GM18511 (cell line): ENCODE measurements around the gene CTNS.

Source experiments
- ATAC-seq: cut with Tn5 transposase; IDR thresholded peaks from one replicate; pipeline ENCODE4 v1.9.1; 2021; ENCODE audit warnings: mild to moderate bottlenecking, moderate library complexity; ENCODE audit not compliant: unreplicated experiment

CTNS gene

DNA sequence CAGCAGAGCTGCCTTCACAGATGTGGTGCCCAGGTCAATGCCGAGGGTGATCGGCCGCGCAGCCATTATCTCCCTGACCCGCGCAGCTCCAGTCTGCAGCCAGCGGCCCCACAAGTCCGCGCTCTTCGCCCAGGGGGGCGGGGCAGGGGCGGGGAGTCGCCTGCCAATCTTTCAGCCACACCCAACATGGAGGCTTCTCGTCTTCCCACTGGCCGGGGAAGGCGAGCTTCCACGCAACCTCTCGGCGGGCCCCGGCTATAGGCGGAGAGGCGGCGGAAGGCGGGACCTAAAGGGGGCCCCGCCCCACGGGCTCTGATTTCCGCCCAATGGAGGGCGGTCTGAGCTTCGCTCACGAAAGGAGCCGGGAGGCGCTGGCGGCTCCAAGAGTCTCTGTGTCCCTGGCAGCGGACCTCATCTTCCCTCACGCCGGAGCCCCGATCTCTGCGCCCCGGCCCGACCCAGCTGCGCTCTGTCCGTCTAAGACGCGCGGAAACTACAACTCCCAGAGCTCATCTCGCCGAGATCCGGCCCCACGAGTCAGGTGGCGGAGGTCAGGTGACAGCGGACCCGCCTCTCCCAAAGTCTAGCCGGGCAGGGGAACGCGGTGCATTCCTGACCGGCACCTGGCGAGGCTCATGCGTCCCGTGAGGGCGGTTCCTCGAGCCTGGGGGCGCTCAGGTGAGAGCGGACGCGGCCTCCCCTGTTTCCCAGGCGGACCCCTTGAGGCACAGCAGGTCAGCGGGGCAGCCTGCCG, at the start of gene CTNS, which contains the start of gene SHPK:
TSS of gene CTNS (plus strand) at position 607 of the 754 bp plus-strand sequence. CDS start 3,447 bp downstream, outside the sequence.
TSS of gene SHPK (minus strand) at position 97 of the 754 bp plus-strand sequence. CDS start at position 66, 31 bp downstream.
- peak; percentile 96 for ATAC-seq

DNA sequence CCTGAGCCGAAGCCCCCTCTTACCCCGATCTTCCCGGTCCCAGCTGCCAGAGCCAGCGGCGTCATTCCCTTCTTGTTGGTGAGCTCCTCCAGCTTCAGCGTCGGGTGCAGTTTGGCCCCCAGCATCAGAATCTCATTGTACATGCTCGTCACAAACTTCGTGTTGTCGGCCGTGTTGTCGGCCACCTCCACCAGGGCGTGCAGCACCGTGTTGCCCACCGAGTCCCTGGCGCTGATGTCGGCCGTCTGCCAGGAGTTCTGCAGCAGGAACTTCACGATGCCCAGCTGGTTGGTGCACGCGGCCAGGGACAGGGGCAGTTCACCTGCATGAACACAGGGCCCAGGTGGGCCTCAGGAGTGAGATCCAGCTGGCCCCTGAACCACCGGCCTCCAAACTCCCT, 46.8 kb upstream of the CTNS start:
- no peak for ATAC-seq

DNA sequence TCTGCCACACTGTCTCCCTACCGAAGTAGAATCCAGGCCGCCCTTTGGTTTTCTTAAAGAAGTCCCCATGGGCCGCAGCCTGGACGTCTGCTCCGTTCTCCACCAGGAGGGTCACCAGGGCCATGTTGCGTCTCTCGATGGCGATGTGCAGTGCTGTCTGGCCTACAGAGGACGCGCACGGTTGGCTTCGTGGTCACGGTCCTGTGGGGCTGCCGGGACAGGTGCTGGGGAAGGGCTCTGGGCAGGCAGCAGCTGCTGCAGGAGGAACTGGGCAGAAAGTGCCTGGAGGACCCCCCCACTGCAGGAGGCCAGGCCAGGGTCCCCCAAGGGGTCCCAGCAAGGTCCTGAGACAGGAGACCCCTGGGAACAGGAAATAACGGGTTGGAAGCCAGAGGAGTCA, 46.3 kb upstream of the CTNS start:
- no peak for ATAC-seq

DNA sequence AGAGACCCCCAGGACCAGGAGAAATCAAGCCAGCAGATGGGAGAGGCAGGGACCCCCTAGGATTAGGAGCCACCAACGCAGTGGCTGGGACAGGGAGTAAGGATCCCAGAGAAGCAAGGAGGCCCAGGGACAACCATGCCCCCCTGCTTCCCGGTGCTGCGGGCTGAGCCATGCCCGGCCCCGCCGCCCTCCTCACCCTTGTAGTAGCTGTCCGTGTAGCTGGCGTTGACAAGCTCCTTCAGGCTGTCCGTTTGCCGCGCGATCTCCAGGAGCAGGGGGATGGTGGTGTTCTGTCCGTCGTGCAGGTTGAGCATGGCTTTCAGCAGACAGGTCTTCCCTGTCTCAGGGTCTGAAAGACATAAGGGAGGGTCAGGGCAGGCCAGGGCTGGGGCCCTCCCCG, 45.8 kb upstream of the CTNS start:
- ATAC-seq = no peak

DNA sequence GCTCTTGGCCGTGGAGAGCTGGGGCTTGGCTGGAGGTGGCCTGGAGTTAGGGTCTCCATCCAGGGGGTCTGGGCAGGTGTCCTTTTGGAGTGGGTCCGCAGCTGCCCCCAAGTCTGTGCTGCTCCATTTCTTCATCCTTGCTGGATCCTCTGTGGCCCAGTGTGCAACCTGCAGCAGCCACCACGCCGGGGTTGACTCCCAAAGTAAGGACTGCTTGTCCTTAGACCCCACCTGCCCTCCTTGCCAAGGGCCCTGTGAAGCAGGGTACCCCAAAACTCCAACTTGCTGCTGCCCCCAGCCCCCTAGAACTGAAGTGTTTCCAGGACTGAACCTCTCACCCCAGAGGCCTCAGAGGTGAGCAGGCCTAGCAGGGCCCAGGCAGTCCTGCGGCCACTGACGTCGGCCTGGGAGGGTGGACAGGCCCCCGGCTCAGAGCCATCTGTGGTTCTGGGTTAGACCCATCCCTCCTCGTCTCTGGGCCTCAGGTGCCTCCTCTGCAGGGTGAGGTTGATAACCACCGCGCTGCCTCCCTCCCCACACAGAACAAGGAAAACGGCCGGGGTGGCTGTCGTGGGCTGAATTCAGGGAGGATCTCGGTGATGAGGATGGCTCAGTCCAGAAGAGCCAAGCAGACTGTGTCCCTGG, 44.2 kb upstream of the CTNS start:
- no peak for ATAC-seq

DNA sequence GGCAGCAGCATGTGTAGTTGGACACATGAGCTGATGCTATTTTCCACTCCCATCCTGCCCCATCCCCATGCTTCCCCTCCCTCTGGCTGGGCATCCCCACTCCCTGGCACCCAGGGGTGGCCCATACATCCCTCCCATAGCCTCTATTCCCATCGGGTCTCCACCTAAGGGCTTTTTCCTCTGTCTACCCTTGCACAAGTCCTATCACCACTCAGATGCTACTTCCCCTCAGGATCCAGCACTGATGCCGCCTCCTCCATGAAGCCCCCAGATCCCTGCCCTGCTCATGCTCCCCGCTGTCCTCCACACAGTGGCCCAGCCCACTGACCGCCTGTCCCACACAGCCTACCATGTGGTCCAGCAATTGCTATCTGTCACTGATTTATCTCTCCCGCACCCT, 43.2 kb upstream of the CTNS start:
- no peak for ATAC-seq

DNA sequence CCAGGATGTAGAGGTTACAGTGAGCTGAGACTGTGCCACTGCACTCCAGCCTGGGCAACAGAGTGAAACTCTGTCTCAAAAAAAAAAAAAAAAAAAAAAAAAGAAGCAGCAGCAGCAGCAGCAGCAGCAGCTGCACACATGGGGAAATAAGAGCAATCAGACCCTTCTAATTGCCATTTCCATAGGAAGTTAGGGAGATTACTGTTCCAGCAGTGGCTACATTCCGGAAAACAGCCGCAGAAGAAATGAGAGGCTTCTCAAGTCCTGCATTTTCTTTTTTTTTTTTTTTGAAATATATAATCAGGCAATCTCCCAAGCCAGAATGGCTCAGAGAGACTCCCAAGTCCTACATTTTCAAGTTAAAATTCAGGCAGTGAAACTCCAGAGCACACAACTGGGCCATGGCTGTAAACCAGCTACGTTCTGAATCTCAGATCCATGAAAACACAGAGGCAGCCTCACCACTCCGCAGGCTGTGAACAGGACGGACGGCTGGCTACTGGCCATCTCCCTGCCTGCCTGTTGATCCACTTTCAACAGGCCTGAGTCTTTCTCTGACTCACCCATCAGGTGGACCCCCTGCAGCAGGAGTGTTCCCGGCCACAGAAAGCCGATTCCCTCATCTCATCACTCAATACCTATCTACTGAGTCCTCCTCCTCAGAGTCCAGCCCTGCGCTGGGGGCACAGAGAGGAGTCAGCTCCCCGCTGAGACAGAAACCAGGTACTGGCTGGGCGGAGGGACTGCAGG, 42.3 kb upstream of the CTNS start:
- no peak for ATAC-seq

DNA sequence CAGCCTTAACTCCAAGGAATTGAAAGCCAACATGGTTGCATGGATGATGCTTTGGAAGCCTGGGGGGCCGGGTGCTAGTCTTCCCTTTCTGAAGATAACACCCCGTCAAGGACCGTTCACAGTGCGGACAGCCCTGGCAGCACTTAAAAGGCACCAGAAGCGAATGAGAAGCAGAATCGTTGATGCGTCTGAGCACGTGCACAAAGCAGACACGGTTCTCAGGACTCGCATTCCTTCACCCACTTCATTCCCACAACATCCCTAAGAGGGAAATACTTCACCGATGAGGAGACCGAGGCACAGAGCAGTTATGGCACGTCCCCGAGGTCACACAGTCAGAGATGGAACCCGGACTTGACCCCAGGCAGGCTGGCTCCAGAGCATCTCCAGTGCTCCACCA, 41.6 kb upstream of the CTNS start:
- ATAC-seq = no peak

DNA sequence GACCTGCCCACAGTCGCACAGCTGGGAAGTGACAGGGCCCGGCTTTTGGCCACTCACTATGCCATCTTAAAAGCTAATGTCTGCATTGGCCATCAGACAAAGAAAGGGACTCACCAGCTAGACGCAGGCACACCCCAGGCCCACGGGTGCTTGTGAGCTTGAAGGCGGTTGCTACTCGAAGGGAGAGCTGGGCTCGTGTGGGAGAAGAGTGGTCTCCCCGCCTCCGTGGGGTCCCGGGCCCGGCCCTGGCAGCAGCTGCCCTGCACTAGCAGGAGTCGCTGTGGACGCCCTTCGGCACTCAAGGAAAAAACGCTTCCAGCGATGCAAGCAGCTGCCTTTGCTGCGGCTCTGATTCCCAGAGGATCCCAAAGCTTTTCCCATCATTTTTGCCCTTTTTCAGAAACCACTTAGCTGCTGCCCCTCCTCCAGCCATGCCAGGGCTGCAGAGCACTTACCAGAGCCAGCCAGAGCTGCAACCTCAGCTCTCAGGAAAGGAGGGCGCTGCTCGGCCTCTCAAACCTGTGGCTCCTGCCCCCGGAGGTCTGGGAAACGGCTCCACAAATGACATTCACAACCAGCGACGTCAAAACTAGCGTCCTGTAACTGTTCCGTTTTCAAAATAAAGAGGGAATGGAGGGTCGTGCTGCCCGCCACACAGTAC, 39.6 kb upstream of the CTNS start:
- no peak for ATAC-seq

DNA sequence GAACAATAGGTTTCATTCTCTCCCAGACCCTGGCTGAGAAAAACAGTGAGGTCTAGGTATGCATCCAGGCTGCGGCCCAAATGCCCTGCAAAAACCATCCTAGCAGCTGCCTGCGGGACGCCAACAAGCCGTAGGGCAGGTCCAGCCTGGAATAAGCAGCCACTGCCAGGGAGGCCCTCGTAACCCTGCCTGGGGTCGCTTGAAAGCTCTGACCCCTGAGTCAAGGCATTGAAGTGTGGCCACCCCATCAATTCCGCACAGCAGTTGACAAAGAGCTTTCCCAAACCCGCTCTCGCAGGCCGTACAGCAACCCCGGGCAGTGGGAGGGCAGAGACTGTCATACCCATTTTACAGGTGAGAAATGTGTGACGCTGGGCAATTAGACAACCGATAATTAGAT, 38.5 kb upstream of the CTNS start:
- ATAC-seq = no peak

DNA sequence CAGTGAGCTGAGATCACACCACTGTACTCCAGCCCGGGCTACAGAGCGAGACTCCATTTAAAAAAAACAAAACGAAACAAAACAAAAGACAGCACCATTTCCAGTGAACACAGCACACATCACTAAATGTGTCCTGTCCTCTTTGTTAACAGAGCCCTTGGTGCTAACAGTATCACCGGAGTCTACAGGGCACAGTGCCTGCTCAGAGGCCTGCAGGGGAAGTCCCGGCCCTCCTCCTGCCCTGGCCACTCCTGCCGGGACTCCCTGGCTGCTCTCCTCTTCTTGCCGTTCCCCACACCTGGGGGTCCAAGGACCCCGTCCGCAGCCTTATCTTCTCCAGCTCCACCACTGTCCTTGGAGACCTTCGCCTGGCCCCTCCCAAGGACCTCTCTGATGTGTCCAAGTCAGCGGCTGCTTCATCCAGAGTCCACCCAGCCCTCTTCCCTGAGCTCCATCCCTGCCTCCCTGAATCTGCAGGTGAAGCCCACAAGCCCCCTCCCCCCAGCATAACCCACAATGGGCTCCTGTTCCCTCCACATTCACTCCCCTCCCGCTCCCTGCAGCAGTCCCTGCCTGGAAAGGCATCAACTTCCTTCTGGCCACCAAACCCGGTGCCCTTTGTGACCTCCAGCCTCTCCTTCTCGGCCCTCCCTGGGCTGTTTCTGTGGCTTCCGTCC, 35.9 kb upstream of the CTNS start:
- no peak for ATAC-seq

DNA sequence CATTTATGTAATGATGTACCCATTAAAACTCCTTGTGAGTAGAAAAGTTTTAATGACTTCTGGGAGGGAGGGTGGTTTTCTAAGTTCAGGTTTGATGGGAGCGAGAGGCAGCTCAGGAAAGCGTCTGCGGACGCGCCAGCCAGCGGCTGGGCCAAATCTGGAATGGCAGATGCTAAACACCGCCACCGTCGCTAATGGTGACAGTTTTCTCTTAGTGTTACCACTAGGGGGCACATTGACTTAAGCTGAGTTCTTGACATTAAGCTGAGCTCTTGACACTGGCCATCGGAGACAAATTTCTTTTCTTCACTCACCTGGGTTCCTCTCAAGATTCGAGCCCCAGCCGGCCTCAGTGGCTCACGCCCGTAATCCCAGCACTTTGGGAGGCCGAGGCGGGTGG, 34.1 kb upstream of the CTNS start:
- no peak for ATAC-seq

DNA sequence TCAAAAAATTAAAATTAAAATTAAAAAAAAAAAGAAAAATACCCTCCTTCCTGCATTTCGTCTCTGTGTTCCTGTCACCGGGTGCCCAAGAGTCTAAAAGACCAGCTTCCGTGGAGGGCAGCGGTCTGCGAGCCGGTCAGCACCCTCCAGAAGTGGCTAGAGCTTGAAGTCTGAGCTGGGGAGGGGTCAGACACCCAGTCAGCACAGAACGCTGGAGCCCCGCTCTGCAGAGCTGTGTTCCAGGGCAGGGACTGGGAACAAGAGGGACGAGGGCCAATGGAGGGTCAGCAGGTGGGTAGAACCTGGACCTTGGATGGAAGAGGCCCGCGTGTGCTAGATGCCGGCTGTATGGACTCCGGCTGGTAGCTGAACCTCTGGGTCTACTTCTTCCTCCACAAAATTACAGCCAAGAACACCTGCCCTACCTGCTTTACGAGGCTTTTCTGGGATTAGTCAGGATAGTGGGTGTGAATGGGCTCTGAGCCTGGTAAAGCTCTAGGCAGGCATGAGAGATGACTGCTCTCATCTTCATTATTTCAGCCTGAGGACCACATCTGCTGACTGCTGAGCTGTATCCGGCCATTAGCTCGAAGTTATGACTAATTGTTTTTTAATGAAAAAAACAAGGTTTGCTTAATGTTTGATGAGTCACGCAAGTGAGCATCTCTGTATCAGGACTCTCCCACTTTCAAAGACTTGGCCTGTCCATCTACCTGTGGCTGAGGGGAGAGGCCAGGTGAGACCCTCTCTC, 33.3 kb upstream of the CTNS start:
- no peak for ATAC-seq

DNA sequence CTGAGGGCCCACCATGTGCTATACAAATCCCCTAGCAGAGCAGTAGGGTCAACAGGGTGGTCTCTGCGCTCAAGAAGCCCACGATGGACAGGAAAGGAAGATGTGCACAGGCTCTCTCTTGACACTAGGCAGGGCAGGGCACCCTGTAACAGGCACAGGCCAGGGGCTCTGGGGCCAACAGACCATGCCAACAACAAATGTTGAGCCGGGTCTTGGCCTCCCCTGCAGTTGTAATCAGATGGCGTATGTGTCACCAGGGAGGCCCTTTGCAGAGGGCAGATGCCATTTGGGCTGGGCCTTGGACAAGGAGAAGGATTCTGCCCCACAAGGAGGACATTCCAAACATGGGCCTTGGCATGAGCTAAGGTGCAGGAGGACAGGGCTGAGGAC, 32.7 kb upstream of the CTNS start:
- no peak for ATAC-seq

DNA sequence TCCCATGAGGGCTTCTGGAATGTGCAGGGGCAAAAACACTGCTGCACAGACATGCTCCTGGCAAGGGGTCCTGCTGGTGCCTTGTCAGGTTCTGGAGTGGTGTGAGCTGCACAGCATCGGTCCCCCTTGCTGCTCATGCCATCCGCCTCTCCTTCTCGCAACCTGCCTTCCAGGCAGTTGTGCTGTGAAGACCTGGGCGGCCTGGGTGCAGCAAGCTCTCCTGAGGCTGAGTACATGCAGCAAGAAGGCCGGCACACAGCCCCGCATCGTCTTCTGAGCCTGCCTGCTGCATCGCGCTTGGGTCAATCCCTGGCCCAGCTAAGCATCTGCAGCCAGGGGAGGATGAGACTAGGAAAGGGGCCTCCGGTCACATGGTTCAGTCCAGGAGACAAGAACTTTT, 26.9 kb upstream of the CTNS start:
- ATAC-seq = no peak

DNA sequence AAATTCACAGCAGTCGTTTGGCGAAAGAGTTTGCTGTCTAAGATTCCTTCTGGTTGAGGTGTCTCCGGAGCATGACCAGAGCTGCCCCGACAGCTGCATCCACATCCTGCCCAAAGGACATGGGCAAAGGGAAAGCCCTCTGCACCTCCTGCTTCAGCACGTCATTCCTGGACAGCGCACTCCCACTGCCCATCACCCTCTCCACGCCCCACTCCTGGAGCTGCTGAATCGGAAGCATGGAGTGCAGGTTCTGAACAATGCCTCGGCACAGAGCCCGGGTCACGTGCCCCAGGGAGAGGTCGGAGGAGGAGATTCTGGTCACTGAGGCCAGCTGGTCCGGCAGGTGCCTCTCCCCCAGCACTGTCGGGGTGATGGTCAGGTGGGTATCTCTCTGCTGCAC, 26.0 kb upstream of the CTNS start:
- no peak for ATAC-seq

DNA sequence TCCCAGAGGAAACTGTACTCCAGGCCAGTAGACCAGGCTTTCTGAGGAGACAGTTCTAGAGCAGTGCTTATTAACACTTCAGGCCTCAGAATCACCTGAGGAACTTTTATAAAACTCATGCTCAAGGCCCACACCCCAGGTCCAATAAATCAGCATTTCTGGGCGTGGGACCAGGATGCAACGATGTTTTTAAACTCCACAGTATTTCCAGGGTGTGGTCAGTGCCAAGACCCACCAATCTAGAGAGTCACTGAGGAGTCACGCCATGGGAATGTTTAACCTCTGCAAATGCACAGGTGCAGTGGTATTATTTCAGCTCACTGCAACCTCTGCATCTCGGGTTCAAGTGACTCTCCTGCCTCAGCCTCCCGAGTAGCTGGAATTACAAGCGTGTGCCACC, 23.4 kb upstream of the CTNS start:
- ATAC-seq = no peak

DNA sequence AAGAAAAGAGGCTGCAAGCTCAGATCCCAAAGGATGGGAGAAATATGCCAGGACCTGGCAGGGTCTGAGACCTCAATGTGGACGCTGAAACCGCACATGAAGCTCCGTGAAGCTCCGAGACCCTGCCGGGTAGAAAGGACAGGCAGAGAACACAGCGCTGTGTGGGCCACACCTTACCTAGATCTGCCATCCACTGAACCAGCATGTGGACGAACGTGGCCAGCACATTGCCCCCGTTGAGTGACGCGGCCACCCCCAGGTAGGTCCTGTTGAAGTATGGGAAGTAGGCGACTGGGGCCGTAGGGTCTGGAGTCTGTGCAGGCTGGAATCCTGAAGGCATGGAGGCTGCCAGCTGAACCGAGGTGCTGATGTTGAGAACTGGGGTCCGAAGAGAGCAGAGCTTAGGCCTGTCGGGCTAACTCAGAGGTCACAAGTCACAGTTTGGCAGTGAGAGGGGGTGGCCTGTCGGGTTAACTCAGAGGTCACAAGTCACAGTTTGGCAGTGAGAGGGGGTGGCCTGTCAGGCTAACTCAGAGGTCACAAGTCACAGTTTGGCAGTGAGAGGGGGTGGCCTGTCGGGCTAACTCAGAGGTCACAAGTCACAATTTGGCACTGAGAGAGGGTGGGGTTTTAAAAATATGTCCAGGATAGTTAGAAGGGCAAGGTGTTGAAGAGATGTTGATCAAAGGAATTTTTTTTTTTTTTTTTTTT, 21.2 kb upstream of the CTNS start:
- ATAC-seq = no peak

DNA sequence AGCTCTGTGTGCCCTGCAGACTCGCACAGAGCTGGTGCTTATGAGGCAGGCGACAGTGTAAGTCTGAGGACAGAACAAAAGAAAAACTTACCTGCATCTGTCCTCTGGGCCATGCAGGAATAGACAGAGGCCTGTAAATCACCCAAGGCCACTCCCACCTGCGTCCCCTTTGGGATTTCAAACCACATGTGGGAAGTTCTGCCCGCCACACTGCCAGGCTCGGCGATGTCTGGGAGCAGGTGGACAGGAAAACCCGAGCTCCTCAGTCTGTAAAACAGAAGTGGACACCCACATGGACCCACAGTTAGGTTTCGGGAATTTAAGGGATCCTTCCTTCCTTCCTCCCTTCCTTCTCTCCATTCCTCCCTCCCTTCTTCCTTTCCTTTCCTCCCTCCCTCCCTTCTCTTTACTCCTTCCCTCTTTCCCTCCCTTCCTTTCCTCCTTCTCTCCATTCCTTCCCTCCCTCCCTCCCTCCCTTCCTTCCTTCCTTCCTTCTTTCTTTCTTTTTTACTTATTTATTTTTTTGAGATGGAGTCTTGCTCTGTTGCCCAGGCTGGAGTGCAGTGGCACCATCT, 15.3 kb upstream of the CTNS start:
- ATAC-seq = no peak
